ENCODE measurements around the gene HSPBP1. TPM values are rescaled to one million over a fixed set of nuclear protein-coding genes. Genes with fewer than 3 reads are reported as not detected.

The HSPBP1 gene
- total and polyA plus RNA-seq, 2 of the 13 experiments (the other 11 are each of a cell fraction or from before 2014, with no cell fraction given), result 22.3 to 33.7 TPM

- TF ChIP-seq TAF15 (IDR thresholded peaks at IDR 0.05; ENCODE audit: low read depth, low read length, poor library complexity, severe bottlenecking) (no peak), SP1 (IDR thresholded peaks at IDR 0.05) (no peak), SP1 (CRISPR knock-in tag; IDR thresholded peaks at IDR 0.05) (no peak), SRSF4 (IDR thresholded peaks at IDR 0.05; ENCODE audit: low read depth, low read length, poor library complexity, severe bottlenecking) (no peak), ZNF572 (CRISPR knock-in tag; IDR thresholded peaks at IDR 0.05) (peak; percentile 44; the same call in 1 of the 2 replicates), STAT5B (CRISPR knock-in tag; IDR thresholded peaks at IDR 0.05) (no peak), ZNF800 (CRISPR knock-in tag; IDR thresholded peaks at IDR 0.05) (no peak), CENPBD1 (CRISPR knock-in tag; IDR thresholded peaks at IDR 0.05; ENCODE audit: borderline replicate concordance, low read depth) (no peak), ZFP36 (IDR thresholded peaks at IDR 0.05; ENCODE audit: borderline replicate concordance, low read depth, low read length, partially characterized antibody) (no peak), ZNF616 (CRISPR knock-in tag; IDR thresholded peaks at IDR 0.05; ENCODE audit: low read depth) (no peak), FIP1L1 (IDR thresholded peaks at IDR 0.05; ENCODE audit: borderline replicate concordance, insufficient read depth, low read depth, low read length) (no peak), ZNF780A (CRISPR knock-in tag; IDR thresholded peaks at IDR 0.05) (no peak), ZC3H13 (CRISPR knock-in tag; IDR thresholded peaks at IDR 0.05) (no peak), ZBTB46 (CRISPR knock-in tag; IDR thresholded peaks at IDR 0.05; ENCODE audit: borderline replicate concordance) (no peak), SMARCE1 (IDR thresholded peaks at IDR 0.05; ENCODE audit: borderline replicate concordance) (no peak), ZNF674 (CRISPR knock-in tag; IDR thresholded peaks at IDR 0.05; ENCODE audit: low read depth) (no peak), TRIM22 (IDR thresholded peaks at IDR 0.05) (no peak)
- TF ChIP-seq, protein P1, sequence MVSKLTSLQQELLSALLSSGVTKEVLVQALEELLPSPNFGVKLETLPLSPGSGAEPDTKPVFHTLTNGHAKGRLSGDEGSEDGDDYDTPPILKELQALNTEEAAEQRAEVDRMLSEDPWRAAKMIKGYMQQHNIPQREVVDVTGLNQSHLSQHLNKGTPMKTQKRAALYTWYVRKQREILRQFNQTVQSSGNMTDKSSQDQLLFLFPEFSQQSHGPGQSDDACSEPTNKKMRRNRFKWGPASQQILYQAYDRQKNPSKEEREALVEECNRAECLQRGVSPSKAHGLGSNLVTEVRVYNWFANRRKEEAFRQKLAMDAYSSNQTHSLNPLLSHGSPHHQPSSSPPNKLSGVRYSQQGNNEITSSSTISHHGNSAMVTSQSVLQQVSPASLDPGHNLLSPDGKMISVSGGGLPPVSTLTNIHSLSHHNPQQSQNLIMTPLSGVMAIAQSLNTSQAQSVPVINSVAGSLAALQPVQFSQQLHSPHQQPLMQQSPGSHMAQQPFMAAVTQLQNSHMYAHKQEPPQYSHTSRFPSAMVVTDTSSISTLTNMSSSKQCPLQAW (CRISPR knock-in tag; IDR thresholded peaks at IDR 0.05), result 0 out of 2 replicates have a peak, but pooled peaks have one; percentile 13
- TF ChIP-seq, protein P2, sequence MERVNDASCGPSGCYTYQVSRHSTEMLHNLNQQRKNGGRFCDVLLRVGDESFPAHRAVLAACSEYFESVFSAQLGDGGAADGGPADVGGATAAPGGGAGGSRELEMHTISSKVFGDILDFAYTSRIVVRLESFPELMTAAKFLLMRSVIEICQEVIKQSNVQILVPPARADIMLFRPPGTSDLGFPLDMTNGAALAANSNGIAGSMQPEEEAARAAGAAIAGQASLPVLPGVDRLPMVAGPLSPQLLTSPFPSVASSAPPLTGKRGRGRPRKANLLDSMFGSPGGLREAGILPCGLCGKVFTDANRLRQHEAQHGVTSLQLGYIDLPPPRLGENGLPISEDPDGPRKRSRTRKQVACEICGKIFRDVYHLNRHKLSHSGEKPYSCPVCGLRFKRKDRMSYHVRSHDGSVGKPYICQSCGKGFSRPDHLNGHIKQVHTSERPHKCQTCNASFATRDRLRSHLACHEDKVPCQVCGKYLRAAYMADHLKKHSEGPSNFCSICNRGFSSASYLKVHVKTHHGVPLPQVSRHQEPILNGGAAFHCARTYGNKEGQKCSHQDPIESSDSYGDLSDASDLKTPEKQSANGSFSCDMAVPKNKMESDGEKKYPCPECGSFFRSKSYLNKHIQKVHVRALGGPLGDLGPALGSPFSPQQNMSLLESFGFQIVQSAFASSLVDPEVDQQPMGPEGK (CRISPR knock-in tag; IDR thresholded peaks at IDR 0.05), result no peak
Measured at GRCh38 chr19:55300886-55301458, 21.1 kb upstream of the HSPBP1 start (continued).

Measured in HepG2 (cell line).